Heart left ventricle (tissue), 13 donors: ENCODE results near the gene RANBP3.

ENCODE experiments used
- POLR2A ChIP-seq, 2 donors: fragments of 450-650 bp; IDR thresholded peaks; one replicate each; pipeline ENCODE4 v1.6.1; 2017; ENCODE audit warnings: antibody characterized with exemption in 2 of 2, mild to moderate bottlenecking in 2 of 2, moderate library complexity in 2 of 2
- TF ChIP-seq, protein P1 (sequence below), 12 donors: fragments of 200-600 bp; sonication (generic) in 4 of 12; IDR thresholded peaks; one replicate each; pipeline versions ENCODE4 v1.5.0 to v1.8.0; 2018 to 2022; ENCODE audit warnings: antibody characterized with exemption in 12 of 12, mild to moderate bottlenecking in 5 of 12
- donor health status: ischemic (EF 13 %, LVEDD 7.1; RV severe dilation, severe dysfunction).
- donor health status: DM: no; HTN: yes; CAD: no.
- donor health status: DM: no; HTN: no; CAD: no.
- donor health status: ischemic (EF 25% LVEDD 6.9; RV normal size, moderate dysfunction).
- donor health status: ischemic (EF 25% LVEDD 5.7; RV mildly dilated, moderate dysfunction).
- donor health status: ischemic (EF 35%, LVEDD 5.7; RV mildly dilated, moderate dysfunction).
- donor health status: nonischemic (EF 11% LVEDD 7.7; RV severe dilation, severe dysfunction).
- donor health status: DM: yes; HTN: yes; CAD: no.
- donor health status: PGD.
- donor health status: ischemic (EF 29% LVEDD 5.4; RV normal size, mild dysfunction).
- donor health status: nonischemic (EF 23%, LVEDD 6.1; RV moderate dilation, normal function).

DNA sequence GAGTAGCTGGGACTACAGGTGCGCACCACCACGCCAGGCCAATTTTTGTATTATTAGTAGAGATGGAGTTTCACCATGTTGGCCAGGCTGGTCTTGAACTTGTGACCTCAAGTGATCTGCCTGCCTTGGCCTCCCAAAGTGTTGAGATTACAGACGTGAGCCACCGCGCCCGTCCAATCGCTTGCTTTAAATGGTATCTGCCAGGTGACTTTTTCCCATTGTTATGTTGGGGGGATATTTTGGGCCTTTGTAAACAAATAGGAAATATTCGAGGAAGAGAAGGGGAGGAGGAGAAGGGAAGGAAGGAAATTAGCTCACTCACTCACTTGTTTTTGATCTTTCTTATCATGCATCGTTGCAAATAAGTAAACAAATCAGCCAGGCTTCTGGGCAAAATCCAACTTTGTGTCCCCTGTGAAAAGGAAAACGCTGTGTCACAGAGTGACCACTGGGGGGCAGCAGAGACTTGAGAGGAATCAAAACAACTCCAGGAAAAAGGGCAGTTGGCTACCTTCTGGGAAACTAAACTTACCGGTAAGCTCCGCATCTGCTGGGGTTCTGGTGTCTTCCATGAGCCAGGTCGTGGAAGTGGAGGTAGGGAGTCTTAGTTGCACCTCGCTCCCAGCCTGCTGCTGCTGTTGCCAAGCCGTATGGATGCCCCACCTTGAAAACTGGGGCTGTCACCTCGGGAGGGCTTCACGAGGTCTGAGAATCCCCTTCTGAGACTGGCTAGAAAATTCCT is 9.3 kb upstream of the RANBP3 start:
- TF ChIP-seq, protein P1, sequence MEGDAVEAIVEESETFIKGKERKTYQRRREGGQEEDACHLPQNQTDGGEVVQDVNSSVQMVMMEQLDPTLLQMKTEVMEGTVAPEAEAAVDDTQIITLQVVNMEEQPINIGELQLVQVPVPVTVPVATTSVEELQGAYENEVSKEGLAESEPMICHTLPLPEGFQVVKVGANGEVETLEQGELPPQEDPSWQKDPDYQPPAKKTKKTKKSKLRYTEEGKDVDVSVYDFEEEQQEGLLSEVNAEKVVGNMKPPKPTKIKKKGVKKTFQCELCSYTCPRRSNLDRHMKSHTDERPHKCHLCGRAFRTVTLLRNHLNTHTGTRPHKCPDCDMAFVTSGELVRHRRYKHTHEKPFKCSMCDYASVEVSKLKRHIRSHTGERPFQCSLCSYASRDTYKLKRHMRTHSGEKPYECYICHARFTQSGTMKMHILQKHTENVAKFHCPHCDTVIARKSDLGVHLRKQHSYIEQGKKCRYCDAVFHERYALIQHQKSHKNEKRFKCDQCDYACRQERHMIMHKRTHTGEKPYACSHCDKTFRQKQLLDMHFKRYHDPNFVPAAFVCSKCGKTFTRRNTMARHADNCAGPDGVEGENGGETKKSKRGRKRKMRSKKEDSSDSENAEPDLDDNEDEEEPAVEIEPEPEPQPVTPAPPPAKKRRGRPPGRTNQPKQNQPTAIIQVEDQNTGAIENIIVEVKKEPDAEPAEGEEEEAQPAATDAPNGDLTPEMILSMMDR (IDR thresholded peaks at IDR 0.05): peak; percentile 87 to 98 (median 95)
- no peak for TF ChIP-seq POLR2A (IDR thresholded peaks at IDR 0.05)
